ENCODE data around the gene CRYGA. TPM values are rescaled to one million over a fixed set of nuclear protein-coding genes. Genes with fewer than 3 reads are reported as not detected.

CRYGA gene
- total and polyA plus RNA-seq, 10 donors = not detected

DNA sequence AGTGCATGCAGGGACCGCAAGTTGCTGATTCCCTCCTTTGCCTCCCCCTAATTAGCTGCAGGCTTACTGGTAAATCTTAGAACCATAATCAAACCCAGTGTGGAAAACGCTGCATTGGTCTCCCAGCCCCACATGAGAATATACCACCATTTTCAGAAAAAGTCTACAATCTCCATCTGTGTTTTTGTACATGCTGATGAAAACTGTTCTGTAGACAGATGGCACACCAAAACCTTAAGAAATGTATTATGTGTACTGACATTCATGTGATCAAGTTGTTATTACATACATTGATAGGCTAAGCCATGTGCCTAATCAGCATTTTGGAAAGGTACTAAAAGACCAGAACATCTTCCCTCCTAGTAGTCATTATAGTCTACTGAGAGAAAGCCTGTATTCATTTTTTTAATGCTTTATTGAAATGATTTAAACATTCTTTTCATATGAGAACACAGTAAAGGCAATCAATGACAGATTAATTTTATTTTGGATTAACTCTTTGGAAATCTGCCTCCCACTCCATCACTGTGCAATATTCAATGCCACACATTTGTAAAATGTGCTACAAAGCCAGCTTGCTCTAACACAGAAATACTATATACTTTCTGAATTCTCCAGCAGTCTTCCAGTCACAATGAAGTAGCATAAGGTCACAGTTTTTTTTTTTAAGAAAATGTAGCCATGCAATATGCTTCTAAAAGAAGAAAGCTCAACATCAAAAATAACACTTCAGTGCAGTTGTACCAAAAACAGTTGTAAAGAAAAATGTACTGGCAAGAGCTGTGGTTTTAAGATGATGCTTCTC is 1.8 kb upstream of the CRYGA start:
- peaks cover 0 to 3% (median 0%) of the 10 kb centered on the region in 7 donors for H3K27me3 ChIP-seq (replicated peaks in 1 of 7)
- DNase-seq = no peak
- TF ChIP-seq, protein P1, sequence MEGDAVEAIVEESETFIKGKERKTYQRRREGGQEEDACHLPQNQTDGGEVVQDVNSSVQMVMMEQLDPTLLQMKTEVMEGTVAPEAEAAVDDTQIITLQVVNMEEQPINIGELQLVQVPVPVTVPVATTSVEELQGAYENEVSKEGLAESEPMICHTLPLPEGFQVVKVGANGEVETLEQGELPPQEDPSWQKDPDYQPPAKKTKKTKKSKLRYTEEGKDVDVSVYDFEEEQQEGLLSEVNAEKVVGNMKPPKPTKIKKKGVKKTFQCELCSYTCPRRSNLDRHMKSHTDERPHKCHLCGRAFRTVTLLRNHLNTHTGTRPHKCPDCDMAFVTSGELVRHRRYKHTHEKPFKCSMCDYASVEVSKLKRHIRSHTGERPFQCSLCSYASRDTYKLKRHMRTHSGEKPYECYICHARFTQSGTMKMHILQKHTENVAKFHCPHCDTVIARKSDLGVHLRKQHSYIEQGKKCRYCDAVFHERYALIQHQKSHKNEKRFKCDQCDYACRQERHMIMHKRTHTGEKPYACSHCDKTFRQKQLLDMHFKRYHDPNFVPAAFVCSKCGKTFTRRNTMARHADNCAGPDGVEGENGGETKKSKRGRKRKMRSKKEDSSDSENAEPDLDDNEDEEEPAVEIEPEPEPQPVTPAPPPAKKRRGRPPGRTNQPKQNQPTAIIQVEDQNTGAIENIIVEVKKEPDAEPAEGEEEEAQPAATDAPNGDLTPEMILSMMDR (IDR thresholded peaks at IDR 0.05 in 8 of 11, conservative IDR thresholded peaks at IDR 0.05 in 3 of 11) = no peak
- no peaks in the 10 kb centered on the region for H3K36me3 ChIP-seq
- H3K9me3 ChIP-seq = no peaks in the 10 kb centered on the region
- no peak overlapping the region for H3K27ac ChIP-seq
- no peak overlapping the region for H3K4me3 ChIP-seq
- intact Hi-C loops (cut with DNase I; ENCODE audit: low total_unique reads) = no loop called here
- no peaks in the 10 kb centered on the region for H3K4me1 ChIP-seq
- 76 to 97% (median 90%) methylated on average over 2 of the region's 2 CpGs for WGBS, 5 donors

DNA sequence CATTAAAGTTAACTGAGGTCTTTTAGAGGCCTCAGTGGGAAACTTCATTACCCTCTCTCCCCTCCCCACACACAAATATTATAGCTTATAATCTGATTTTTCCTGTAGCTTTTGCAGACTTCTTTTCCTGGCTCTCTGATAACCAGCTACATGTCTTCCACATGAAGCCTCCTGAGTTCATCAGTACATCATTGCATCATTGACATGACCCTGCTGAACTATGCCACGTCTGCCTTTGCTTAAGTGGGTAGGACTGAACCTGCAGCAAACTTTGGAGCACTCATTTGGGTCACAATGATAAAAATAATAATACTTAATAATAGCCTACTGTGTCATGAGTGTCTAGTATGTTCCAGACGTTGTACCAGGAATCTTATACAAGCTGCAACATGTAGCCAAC is 7.0 kb downstream of the CRYGA start:
- peaks cover 0 to 7% (median 5%) of the 10 kb centered on the region in 8 donors for H3K9me3 ChIP-seq
- no peaks in the 10 kb centered on the region for H3K4me1 ChIP-seq
- no peak overlapping the region for H3K27ac ChIP-seq
- DNase-seq = no peak
- H3K27me3 ChIP-seq (replicated peaks in 1 of 7) = no peaks in the 10 kb centered on the region
- 60 to 88% (median 79%) methylated on average over 2 of the region's 2 CpGs for WGBS, 5 donors
- intact Hi-C loops (cut with DNase I; ENCODE audit: low total_unique reads) = no loop called here
- no peaks in the 10 kb centered on the region for H3K36me3 ChIP-seq
- no peak overlapping the region for H3K4me3 ChIP-seq
- TF ChIP-seq POLR2AphosphoS5 (IDR thresholded peaks at IDR 0.05) (no peak), POLR2A (IDR thresholded peaks at IDR 0.05) (no peak)
- TF ChIP-seq, protein P1 (IDR thresholded peaks at IDR 0.05 in 8 of 11, conservative IDR thresholded peaks at IDR 0.05 in 3 of 11) = no peak

DNA sequence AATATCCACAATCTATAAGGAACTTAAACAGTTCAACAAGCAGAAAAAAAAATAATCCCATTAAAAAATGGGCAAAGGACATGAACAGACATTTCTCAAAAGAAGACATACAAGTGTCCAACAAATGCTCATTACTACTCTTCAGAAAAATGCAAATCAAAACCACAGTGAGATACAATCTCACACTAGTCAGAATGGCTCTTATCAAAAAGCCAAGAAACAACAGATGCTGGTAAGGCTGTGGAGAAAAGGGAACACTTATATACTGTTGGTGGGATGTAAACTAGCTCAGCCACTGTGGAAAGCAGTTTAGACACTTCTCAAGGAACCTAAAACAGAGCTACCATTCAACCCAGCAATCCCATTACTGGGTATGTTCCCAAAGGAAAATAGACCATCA is 10.2 kb downstream of the CRYGA start:
- Histone ChIP-seq H3K9me3 (peaks cover 0 to 13% (median 6%) of the 10 kb centered on the region in 8 donors), H3K4me3 (no peak overlapping the region), H3K27ac (no peak overlapping the region), H3K4me1 (no peaks in the 10 kb centered on the region), H3K36me3 (no peaks in the 10 kb centered on the region), H3K27me3 (replicated peaks in 1 of 7) (no peaks in the 10 kb centered on the region)
- no peak for DNase-seq
- intact Hi-C loops (cut with DNase I; ENCODE audit: low total_unique reads) = no loop called here
- TF ChIP-seq, protein P1 (IDR thresholded peaks at IDR 0.05 in 8 of 11, conservative IDR thresholded peaks at IDR 0.05 in 3 of 11) = no peak
- no peak for TF ChIP-seq POLR2A (IDR thresholded peaks at IDR 0.05)
- no peak for TF ChIP-seq POLR2AphosphoS5 (IDR thresholded peaks at IDR 0.05)

DNA sequence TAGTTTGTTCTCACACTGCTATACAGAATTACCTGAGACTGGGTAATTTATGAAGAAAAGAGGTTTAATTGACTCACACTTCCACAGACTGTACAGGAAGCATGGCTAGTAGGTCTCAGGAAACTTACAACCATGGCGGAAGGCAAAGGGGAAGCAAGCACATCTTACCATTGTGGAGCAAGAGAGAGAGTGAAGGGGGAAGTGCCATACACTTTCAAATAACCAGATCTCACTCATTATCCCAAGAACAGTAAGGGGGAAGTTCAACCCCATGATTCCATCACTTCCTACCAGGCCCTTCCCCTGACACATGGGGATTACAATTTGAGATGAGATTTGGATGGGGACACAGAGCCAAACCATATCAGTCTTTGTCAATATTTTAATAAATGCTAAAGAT is 12.4 kb downstream of the CRYGA start:
- H3K9me3 ChIP-seq = peaks cover 0 to 13% (median 6%) of the 10 kb centered on the region in 8 donors
- H3K4me3 ChIP-seq = no peak overlapping the region
- no peak for DNase-seq
- H3K4me1 ChIP-seq = no peaks in the 10 kb centered on the region
- TF ChIP-seq, protein P1 (IDR thresholded peaks at IDR 0.05 in 8 of 11, conservative IDR thresholded peaks at IDR 0.05 in 3 of 11) = no peak
- TF ChIP-seq POLR2A (IDR thresholded peaks at IDR 0.05) = no peak
- no peak for TF ChIP-seq POLR2AphosphoS5 (IDR thresholded peaks at IDR 0.05)
- no peaks in the 10 kb centered on the region for H3K27me3 ChIP-seq (replicated peaks in 1 of 7)
- WGBS, 5 donors = 50 to 88% (median 79%) methylated on average over 1 of the region's 1 CpG
- H3K27ac ChIP-seq = no peak overlapping the region
- intact Hi-C loops (cut with DNase I; ENCODE audit: low total_unique reads) = no loop called here
- no peaks in the 10 kb centered on the region for H3K36me3 ChIP-seq

Measured in spleen (tissue), 11 donors.